Activated gamma-delta T cell (primary cell): Measurements from ENCODE around the gene F13A1.

Experiments
- DNase-seq: peaks from one replicate; lab custom pipeline; 2025; lab: John Stamatoyannopoulos, UW

The F13A1 gene

GRCh38 chr6:6193221-6193745 lies 127.2 kb downstream of the F13A1 start:
- no peak for DNase-seq

- DNase-seq = no peak
Measured at GRCh38 chr6:6191909-6192308, 128.6 kb downstream of the F13A1 start.

- DNase-seq = no peak
Measured at GRCh38 chr6:6191476-6191875, 129.0 kb downstream of the F13A1 start.

- DNase-seq = no peak
Measured at GRCh38 chr6:6180684-6181083, 139.8 kb downstream of the F13A1 start.

- DNase-seq = no peak
Measured at GRCh38 chr6:6179858-6180623, 140.4 kb downstream of the F13A1 start.

GRCh38 chr6:6178795-6179194 lies 141.7 kb downstream of the F13A1 start:
- DNase-seq = no peak

GRCh38 chr6:6177754-6178153 lies 142.7 kb downstream of the F13A1 start:
- DNase-seq = no peak

- DNase-seq = no peak
Measured at GRCh38 chr6:6176586-6177228, 143.8 kb downstream of the F13A1 start.

GRCh38 chr6:6176127-6176526 lies 144.3 kb downstream of the F13A1 start:
- no peak for DNase-seq

GRCh38 chr6:6169141-6169540 lies 151.3 kb downstream of the F13A1 start:
- DNase-seq = no peak

- DNase-seq = no peak
Measured at GRCh38 chr6:6166064-6166463, 154.4 kb downstream of the F13A1 start.

GRCh38 chr6:6164367-6164766 lies 156.1 kb downstream of the F13A1 start:
- no peak for DNase-seq

GRCh38 chr6:6154335-6154734 lies 166.1 kb downstream of the F13A1 start:
- DNase-seq = no peak

- no peak for DNase-seq
Measured at GRCh38 chr6:6152060-6152459, 168.4 kb downstream of the F13A1 start.

GRCh38 chr6:6148192-6148815 lies 172.2 kb downstream of the F13A1 start:
- DNase-seq = no peak

GRCh38 chr6:6131492-6132109 lies 188.9 kb downstream of the F13A1 start:
- no peak for DNase-seq

GRCh38 chr6:6125495-6125894 lies 195.0 kb downstream of the F13A1 start:
- no peak for DNase-seq

- no peak for DNase-seq
Measured at GRCh38 chr6:6123803-6124202, 196.7 kb downstream of the F13A1 start.

- no peak for DNase-seq
Measured at GRCh38 chr6:6121943-6122342, 198.5 kb downstream of the F13A1 start.

GRCh38 chr6:6105472-6106036 lies 214.9 kb downstream of the F13A1 start:
- DNase-seq = no peak
